ENCODE results near the gene MPC2. TPM values are rescaled to one million over a fixed set of nuclear protein-coding genes. Genes with fewer than 3 reads are reported as not detected.

Gene MPC2
- total and polyA plus RNA-seq, 4 donors = 32.8 to 56.4 (median 49.4) TPM

- WGBS, 2 donors = 44 to 64% methylated on average over 1 of the region's 1 CpG
Measured at GRCh38 chr1:167879508-167879907, 57.4 kb downstream of the MPC2 start.

DNA sequence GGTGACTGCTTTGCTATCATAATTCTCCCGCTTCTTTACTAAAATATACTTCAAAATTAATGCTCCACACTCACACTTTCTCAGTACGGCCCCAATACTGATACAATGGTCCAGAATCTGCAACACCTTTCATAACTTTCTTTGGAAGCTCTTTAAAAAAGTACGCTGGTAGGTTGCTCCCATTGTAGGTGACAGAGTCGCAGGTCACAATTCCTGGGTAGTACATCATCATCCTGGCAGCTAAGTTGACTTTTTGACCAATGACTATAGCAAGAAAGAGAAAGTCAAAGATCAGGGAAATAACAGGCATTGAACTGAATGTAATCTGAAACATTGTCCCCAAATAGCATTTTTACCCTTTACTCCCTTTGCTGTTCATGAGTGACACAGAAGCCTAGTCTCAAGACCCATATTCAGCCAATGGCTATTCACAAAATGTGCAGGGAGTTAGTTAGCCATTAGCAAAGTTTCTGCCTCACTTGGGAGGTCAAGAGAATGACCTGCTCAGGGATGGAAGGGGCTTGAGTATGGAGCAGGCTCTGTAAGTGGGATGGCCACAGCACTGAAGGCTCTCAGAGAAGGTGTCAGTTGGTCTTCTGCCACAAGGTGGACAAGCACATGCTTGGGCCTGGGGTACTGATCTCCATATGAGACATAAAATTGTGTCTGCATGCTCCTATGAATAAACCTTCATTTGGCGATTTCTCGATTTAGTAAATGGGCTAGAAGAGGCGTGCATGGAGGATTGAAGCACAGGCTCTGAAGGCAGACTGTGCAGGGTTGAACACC lies 58.3 kb downstream of the MPC2 start:
- ATAC-seq (ENCODE audit: insufficient read depth, low FRiP score) = no peak
- 96 to 99% methylated on average over 7 of the region's 7 CpGs for WGBS, 2 donors

More at GRCh38 chr1:167879508-167879907, 57.4 kb downstream of the MPC2 start:
- Histone ChIP-seq H3K9me3 (ENCODE audit: control insufficient read depth in 4 of 4, insufficient read depth in 3 of 4, low read length in 3 of 4) (no peaks in the 10 kb centered on the region), H3K36me3 (ENCODE audit: control insufficient read depth in 4 of 4, insufficient read depth in 4 of 4, low read length in 4 of 4) (no peaks in the 10 kb centered on the region), H3K27me3 (ENCODE audit: control insufficient read depth in 3 of 3, insufficient read depth in 3 of 3, low read length in 2 of 3) (no peaks in the 10 kb centered on the region), H3K27ac (ENCODE audit: low read depth in 1 of 2, low read length in 1 of 2) (no peak overlapping the region), H3K9ac (ENCODE audit: insufficient read depth in 1 of 2, low read length in 2 of 2) (no peak overlapping the region), H3K4me1 (ENCODE audit: control insufficient read depth in 5 of 5, insufficient read depth in 5 of 5, low read length in 5 of 5) (no peaks in the 10 kb centered on the region), H3K4me3 (no peak overlapping the region)
- DNase-seq = no peak
- TF ChIP-seq, protein P1, sequence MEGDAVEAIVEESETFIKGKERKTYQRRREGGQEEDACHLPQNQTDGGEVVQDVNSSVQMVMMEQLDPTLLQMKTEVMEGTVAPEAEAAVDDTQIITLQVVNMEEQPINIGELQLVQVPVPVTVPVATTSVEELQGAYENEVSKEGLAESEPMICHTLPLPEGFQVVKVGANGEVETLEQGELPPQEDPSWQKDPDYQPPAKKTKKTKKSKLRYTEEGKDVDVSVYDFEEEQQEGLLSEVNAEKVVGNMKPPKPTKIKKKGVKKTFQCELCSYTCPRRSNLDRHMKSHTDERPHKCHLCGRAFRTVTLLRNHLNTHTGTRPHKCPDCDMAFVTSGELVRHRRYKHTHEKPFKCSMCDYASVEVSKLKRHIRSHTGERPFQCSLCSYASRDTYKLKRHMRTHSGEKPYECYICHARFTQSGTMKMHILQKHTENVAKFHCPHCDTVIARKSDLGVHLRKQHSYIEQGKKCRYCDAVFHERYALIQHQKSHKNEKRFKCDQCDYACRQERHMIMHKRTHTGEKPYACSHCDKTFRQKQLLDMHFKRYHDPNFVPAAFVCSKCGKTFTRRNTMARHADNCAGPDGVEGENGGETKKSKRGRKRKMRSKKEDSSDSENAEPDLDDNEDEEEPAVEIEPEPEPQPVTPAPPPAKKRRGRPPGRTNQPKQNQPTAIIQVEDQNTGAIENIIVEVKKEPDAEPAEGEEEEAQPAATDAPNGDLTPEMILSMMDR (IDR thresholded peaks at IDR 0.05; ENCODE audit: control extremely low read depth, extremely low read depth) = no peak
- no peak for ATAC-seq (ENCODE audit: insufficient read depth, low FRiP score)

DNA sequence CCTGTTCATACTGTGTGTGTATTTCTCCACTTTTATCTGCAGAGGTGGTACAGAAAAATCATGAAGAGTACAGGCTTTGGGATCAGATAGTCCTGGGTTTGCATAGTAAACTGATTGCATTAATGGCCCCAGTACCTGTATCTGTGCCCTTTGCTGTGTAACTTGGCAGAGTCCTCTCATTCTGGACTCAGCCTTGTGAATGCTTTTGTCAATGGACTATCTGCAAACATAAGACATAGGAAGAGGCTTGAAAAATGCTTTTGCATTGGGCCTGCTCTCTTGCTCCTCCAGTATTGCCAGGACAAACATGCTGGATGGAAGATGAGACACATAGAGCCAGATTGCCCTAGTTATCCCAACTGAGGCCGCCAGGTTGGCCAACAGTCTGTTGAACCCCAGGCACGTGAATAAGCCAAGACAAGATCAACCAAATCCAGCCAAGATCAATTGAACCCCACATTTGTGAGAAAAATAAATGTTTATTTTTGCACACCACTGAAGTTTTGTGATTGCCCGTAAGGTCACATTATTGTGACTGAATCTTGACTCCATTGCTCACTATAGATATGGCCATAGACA lies 60.2 kb downstream of the MPC2 start:
- Histone ChIP-seq H3K9me3 (ENCODE audit: control insufficient read depth in 4 of 4, insufficient read depth in 3 of 4, low read length in 3 of 4) (no peaks in the 10 kb centered on the region), H3K27me3 (ENCODE audit: control insufficient read depth in 3 of 3, insufficient read depth in 3 of 3, low read length in 2 of 3) (no peaks in the 10 kb centered on the region), H3K9ac (ENCODE audit: insufficient read depth in 1 of 2, low read length in 2 of 2) (no peak overlapping the region), H3K4me3 (no peak overlapping the region), H3K27ac (ENCODE audit: low read depth in 1 of 2, low read length in 1 of 2) (no peak overlapping the region), H3K36me3 (ENCODE audit: control insufficient read depth in 4 of 4, insufficient read depth in 4 of 4, low read length in 4 of 4) (no peaks in the 10 kb centered on the region), H3K4me1 (ENCODE audit: control insufficient read depth in 5 of 5, insufficient read depth in 5 of 5, low read length in 5 of 5) (no peaks in the 10 kb centered on the region)
- DNase-seq (no peak), ATAC-seq (ENCODE audit: insufficient read depth, low FRiP score) (no peak)
- TF ChIP-seq, protein P1 (IDR thresholded peaks at IDR 0.05; ENCODE audit: control extremely low read depth, extremely low read depth) = no peak
- WGBS, 2 donors = 96 to 98% methylated on average over 3 of the region's 3 CpGs

More for the DNA sequence above, 58.3 kb downstream of the MPC2 start:
- Histone ChIP-seq H3K4me3 (no peak overlapping the region), H3K9me3 (ENCODE audit: control insufficient read depth in 4 of 4, insufficient read depth in 3 of 4, low read length in 3 of 4) (no peaks in the 10 kb centered on the region), H3K9ac (ENCODE audit: insufficient read depth in 1 of 2, low read length in 2 of 2) (no peak overlapping the region), H3K36me3 (ENCODE audit: control insufficient read depth in 4 of 4, insufficient read depth in 4 of 4, low read length in 4 of 4) (no peaks in the 10 kb centered on the region), H3K4me1 (ENCODE audit: control insufficient read depth in 5 of 5, insufficient read depth in 5 of 5, low read length in 5 of 5) (no peaks in the 10 kb centered on the region), H3K27ac (ENCODE audit: low read depth in 1 of 2, low read length in 1 of 2) (no peak overlapping the region), H3K27me3 (ENCODE audit: control insufficient read depth in 3 of 3, insufficient read depth in 3 of 3, low read length in 2 of 3) (no peaks in the 10 kb centered on the region)
- TF ChIP-seq, protein P1 (IDR thresholded peaks at IDR 0.05; ENCODE audit: control extremely low read depth, extremely low read depth) = no peak
- DNase-seq = no peak

All from lung (tissue), 12 donors.